Effector CD4-positive, alpha-beta T cell (primary cell): ENCODE data around the gene CTSW.

Experiments used
- DNase-seq: peaks from one replicate; pipeline ENCODE4 v3.0.0-alpha.2; 2020

The CTSW gene

GRCh38 chr11:65906602-65907001 lies 27.0 kb downstream of the CTSW start:
- no peak for DNase-seq

DNA sequence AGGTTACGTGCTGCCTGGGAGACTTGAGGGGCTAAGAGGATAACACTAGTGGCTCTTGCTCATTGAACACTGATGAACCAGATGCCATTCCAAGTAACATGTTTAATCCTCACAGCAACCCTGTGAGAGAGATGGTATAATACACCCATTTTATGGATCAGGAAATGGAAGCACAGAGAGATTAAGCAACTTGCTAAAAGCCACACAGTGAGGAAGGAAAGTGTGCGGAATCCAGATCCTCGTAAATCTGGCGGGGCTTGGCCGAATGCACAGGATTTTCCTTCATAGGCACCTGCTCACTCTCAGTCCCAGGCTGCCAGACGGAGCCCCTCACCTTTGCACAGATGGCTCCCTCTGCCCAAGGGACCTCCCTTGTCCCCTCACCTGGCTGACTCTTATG lies 28.2 kb downstream of the CTSW start:
- DNase-seq = no peak

DNA sequence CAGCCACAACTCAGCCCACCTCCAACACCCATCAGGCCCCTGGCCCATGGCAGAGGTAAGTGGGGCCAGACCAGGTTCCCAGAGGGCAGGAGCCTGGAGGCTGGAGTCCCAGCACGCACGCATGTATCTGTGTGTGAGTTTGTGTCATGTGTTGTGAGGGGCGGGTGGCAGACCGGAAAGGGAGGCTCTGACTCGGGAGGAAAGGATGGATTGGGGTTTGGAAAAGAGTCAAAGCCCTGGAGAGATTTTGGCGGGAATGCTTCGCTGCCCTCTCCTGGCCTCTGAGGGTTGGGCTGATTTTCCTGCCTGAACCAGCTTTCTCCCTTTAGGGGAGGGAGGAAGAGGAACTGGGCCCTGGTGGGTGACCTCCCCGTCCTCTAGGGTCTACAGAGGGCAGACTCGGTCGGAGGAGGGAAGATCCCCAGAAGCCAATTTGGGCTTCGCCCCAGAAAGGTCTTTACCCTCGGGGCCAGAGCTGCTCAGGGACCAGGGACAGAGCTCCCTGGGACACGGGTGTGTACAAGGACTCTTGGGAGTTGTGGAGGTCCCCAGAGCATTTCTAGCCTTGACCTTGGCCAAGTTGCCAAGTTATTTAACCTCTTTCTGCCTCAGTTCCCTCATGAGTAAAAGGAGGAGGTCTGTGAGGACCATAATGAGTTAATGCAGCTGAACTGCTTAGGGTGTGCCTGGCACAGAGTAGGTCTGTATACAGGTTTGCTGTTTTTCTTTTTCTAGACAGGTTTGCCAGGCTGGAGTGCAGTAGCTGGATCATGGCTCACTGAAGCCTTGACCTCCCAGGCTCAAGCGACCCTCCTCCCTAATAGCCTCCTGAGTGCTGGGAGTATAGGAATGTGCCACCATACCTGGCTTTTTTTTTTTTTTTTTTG lies 32.3 kb downstream of the CTSW start:
- DNase-seq = no peak

DNA sequence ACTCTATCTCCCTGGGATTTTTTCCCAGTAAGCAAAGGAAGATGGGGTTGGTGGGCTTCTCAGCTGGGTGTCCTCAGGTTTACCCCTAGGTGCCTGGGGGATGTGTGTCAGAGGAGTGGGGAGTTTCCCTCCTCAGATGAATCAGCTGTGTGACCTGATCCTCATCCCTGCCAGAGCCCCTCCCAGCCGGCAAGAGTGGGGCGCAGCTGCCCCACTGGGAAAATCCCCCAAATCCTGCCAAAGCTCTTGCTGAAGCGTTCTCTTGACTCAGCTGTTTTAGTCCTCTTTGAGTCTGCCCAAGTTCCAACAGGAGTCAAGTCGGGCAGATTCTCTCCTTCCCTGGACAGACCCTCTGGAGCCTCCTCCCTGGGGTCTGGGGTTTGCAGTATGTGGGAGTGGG lies 33.2 kb downstream of the CTSW start:
- no peak for DNase-seq

DNA sequence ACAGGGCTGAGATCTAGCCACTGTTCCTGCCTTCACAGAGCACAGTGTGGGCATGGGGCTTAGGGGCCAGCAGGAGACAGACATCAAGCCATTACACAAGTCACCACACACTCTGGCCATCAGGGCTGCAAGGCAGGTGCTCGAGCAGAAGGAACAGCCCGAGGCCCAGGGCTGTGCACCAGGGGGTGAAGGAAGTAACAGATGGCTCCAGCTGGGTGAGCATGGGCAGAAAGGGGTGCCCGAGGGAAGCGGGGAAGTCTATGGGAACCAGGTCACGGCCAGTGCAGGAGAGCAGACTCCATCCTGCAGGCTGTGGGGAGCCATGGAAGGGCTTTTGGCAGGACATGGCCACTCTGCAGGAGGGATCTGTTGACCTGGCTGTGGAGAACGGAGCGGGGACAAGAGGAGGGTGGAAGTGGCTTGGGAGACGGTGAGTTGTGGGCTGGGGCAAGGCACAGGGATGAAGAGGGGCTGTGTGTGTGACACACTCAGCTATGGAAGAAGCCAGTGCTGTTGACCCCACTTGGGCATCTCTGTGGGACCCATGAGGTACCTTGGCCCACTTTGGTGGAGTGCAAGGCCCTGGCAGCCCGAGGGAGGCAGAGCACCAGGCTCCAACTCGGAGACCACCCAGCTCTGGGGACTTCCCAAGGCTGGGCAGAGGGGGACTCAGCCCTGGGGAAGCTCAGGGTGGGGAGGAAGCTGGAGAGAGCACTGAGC lies 35.6 kb downstream of the CTSW start:
- no peak for DNase-seq

- DNase-seq = no peak
These were observed 36.2 kb downstream of the CTSW start for GRCh38 chr11:65915821-65916251.

GRCh38 chr11:65916391-65916790 lies 36.8 kb downstream of the CTSW start:
- DNase-seq = no peak

DNA sequence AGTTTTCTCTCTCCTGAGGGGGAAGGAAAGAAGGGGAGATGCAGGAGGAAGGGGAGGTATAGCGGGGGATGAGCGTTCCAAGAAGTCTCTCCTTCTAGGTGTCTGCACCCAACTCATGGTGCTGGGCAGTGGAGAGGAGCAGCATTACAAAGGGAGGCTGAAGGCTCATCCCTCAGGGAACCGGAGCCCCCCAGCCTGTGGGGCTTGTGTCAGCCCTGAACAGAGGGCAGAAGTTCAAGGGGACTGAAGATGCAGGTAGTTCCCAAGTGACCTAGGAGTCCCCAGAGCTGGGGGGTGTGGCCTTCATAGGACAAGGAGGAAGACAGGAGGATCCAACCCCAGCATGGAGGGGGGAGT lies 37.4 kb downstream of the CTSW start:
- no peak for DNase-seq

DNA sequence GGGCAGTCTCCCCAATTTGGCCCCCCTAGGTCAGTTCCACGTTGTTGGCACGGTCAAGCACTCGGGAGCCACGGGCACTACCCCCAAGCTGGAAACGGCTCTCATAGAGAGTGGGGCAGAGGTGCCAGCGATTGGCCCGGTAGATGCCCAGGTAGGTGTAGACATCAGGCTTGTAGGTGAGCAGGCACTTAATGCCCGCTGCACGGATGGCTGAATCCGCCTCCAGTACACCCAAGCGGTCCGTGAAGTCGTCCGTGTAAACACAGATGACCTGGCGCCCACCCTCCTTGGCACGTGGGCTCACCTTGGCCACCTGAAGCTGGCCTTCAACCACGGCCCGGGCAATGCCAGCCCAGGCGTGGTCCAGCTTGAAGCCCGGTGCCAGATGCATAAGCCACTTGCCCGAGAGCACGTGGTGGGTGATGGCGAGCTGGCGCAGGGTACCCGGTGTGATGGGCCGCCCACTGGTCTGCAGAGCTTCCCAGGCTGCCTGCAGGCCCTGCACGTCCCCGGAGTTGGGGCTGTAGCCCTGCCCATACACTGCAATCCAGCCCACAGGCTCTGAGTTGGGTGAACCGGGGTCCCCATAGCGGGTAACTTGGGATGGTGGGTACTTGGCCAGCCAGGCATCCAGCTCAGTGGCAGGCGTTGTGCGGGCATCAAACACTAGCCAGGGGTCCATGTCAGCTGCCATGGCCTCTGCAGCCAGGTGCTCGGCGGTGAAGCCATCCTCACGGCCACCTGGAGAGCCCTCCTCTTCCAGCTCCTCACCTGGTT lies 38.0 kb downstream of the CTSW start:
- DNase-seq = no peak

GRCh38 chr11:65918211-65919140 lies 38.8 kb downstream of the CTSW start, which contains the start of gene C11orf68:
C11orf68 (minus strand) TSS chr11:65919062; CDS start chr11:65919031, 31 bp downstream.
- no peak for DNase-seq

- peak; percentile 98 for DNase-seq
These were observed 39.5 kb downstream of the CTSW start, which contains the start of gene DRAP1 for GRCh38 chr11:65919141-65919572. DRAP1 (plus strand) TSS chr11:65919426; CDS start chr11:65919502, 76 bp downstream.

GRCh38 chr11:65919573-65920371 lies 40.1 kb downstream of the CTSW start:
- DNase-seq = peak; percentile 54

GRCh38 chr11:65920372-65920802 lies 40.8 kb downstream of the CTSW start:
- no peak for DNase-seq

GRCh38 chr11:65921033-65921555 lies 41.5 kb downstream of the CTSW start:
- DNase-seq = no peak

- no peak for DNase-seq
These were observed 42.2 kb downstream of the CTSW start for GRCh38 chr11:65921876-65922275.

- no peak for DNase-seq
These were observed 42.9 kb downstream of the CTSW start for GRCh38 chr11:65922565-65922964.

GRCh38 chr11:65925397-65925796 lies 45.8 kb downstream of the CTSW start:
- no peak for DNase-seq

- DNase-seq = peak; percentile 64
These were observed 48.3 kb downstream of the CTSW start for GRCh38 chr11:65927904-65928397.

DNA sequence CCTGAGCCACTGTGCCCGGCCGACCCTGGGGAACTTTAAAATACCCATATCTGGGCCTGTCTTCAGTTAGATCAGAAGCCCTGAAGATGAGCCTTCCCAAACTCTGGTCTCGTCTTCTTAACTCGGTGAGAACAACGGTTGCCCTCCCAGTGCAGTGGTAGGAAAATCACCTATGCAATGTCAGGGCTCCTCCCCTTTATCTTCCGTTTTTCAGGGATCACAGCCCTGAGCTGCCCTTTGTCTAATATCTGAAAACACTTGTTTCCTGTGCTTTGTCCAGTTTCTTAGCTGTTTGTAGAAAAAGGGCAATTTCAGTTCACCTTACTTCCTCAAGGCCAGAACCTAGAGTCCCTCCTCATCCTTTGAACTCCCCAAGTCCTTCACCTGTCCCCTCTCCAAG lies 49.0 kb downstream of the CTSW start:
- no peak for DNase-seq

- no peak for DNase-seq
These were observed 52.3 kb downstream of the CTSW start for GRCh38 chr11:65931773-65932557.
